Left ventricle myocardium superior (tissue), 1 donor: Measurements from ENCODE around the gene LCP2. TPM values are rescaled to one million over a fixed set of nuclear protein-coding genes. Genes with fewer than 3 reads are reported as not detected.
"Not testable (repeated sequence)": the region's sequence is repeated elsewhere in the genome, so short reads cannot be mapped to it uniquely, and the experiment has no call there.

Experiments
- ATAC-seq: fragments of 200-7000 bp; cut with Tn5 transposase; one replicate; pipeline ENCODE4 v1.9.1; 2020; ENCODE audit warnings: mild to moderate bottlenecking, moderate library complexity
- DNase-seq: peaks from one replicate; pipeline ENCODE4 v3.0.0-alpha.2; 2020
- intact Hi-C: fragments of 100-400 bp; cut with micrococcal nuclease; formaldehyde crosslinking; loops from one replicate; pipeline ENCODE4 v1.11.0; 2022
- total RNA-seq: library from RNA; stranded (reverse); fragmentation: NEBNext Ultra II Directional; extraction: Animal tissue kit (Norgen Biotek cat#: 25700); gene quantifications from one replicate; pipeline ENCODE4 v1.2.1, GENCODE V29; 2021
- donor health status: DM: no; HTN: yes; CAD: no; lungs with severe emphysema.

LCP2 gene
- total RNA-seq, 1 donor from 2014 or later, result 7.1 TPM

DNA sequence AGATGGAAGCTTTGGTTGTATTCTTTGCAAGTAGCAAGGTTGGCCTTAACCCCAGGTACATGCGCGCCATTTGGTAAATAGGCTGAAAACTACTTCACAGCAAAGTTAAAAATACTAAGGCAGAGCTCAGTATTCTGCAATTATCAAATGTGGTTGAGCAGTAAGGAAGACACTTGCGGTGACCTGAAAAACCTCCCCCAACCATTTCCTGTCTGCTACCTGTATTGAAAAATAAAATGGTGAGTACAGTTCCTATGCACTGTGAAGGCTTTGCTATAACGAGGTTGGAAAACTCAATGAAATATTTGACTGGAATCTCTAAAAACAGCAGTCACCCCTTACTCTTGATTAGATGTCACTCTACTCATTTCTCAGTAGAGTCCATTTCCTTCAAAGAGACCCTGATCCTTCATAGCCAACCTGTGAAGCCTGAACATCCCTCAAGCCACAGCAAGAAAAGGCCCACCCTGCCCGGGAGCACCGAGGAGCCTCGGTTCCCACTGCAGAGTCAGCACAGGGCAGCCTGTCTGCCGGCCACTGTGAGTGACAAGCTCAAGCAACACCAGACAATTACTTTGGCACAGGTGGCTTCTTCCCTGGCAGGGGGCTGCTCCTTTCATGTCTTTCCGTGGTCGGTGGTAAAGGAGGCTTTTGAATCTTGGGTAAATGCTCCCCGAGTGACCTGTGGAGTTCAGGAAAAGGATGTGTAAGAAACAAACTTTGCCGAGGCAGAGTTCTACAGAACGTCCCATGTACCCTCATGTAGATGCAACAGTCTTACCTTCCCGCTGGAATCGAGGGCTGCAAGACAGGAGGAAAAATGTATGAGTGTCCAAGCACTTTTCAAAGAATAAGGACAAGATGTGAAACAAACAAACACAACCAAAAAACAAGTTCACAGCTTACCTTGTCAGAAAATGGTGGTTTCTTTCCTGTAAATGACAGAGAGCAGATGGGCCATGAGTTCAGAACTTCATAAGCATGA is 35.2 kb downstream of the LCP2 start:
- no peak for DNase-seq
- intact Hi-C loops, result loop anchor here (10.0 kb wide), 1 partner anchor 82 kb away; no protein-coding TSS in a partner anchor

DNA sequence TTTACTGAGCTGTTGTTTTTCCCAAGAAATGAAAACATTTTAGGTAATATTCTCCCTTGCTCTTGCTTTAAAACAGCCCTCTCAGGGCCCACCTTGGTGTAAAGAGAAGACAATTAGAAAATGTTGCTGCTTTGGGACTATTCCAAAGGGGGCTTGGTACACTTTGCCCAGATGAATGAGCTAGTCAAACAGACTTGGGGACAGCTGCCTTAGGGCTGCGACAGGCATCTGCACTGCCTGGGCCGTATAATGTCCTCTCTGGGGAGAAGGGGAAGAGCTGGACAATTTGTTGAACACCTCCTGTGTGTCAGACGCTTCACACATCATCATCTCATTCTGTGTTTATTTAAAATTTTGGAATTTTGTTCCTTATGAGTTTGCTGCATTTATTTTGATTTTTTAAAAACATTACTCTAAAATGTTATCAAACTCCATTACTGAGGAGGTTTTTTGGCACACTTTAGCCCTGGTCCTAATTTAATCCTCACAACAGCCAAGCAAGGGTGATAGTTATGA is 36.0 kb downstream of the LCP2 start:
- ATAC-seq, result no peak
- DNase-seq, result no peak
- intact Hi-C loops, result loop anchor here (10.0 kb wide), 1 partner anchor 83 kb away; no protein-coding TSS in a partner anchor

More for the DNA sequence above, 35.2 kb downstream of the LCP2 start:
- ATAC-seq, result no peak

DNA sequence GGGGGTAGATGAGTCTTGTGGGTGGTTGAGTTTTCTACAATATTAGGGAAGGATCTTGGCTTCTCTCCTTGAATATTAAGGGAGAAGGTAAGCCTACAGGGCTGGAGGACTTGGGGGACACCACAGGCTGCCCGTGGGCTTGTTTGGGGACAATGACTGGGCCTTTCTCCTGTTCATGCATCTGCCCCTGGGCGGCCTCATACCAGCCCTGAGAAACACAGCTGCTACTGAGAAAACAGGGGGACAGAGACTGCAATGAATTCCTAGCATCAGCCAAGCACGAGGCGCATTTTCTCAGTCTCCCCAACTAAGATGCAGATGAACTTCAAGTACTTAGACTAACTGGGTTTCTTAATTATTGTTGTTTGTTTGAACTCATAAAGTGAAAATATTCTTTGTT is 40.2 kb downstream of the LCP2 start:
- no peak for DNase-seq

DNA sequence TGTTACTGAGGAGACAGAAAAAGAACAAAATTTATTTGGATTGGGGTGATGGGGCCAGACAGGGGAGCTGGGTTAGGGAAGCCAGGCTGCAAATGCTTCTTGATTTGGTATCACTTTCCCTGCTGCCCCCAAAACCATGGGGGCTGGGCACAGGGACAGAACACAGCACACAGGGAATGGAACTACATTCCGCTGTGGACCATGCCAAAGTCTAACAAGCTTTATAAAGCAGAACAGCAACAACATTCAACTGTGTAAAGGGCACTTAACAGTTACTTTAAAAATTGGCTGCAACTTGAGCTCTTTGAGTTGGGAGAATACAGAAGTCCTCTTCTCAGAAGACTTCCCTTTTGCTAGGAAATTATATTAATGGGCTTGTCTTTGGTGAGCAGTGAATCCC is 41.0 kb downstream of the LCP2 start:
- ATAC-seq (no peak), DNase-seq (no peak)
- intact Hi-C loops, result no loop called here

More for the DNA sequence above, 40.2 kb downstream of the LCP2 start:
- ATAC-seq, result no peak
- intact Hi-C loops, result no loop called here

DNA sequence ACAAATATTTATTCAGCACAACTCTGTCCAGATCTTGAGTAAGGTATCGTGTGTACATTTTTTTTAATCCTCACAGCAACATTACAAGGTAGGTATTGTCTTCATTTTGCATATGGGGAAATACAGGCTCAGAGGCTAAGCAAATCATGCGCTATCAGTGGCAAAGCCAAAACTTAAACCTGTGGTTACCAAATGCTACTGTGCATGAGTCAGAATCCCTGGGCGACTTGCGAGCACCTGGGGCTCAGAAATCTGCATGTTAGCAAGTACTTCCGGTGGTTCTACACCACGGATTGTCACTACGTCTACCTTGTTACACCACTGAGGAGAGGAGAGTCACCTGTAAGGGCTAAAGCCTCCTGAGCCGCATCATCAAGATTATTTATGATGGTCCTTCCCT is 43.5 kb downstream of the LCP2 start:
- ATAC-seq, result no peak
- intact Hi-C loops, result no loop called here
- DNase-seq, result no peak

DNA sequence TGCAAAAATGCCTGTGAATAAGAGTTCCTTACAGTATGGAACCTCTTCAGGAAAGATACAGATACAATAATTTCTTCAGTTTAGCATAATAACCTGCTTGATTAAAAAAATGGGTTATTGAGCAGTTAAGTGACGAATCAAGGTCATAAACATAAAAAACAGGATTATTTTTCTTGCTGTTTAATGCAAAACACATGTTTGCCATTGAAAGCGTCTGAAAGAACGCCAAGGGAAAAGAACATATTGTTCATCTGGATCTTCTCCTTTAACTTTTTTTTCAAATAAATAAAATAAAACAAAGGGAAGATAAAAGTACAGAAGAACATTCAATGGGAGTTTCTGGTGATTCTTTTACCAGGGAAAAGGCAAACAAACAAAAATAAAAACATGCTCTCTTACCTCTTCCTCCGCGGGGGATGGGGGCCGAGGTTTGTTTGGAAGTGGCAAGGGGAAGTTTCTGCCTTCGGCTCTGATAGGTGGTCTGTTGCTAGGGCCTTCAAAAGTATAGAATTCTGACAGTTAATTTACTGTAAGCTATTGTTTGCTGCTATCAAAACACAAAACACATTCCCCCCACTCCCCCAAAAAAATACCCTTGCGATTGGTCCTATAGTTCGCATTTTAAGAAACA is 44.7 kb downstream of the LCP2 start:
- no peak for ATAC-seq
- no peak for DNase-seq
- intact Hi-C loops, result no loop called here

DNA sequence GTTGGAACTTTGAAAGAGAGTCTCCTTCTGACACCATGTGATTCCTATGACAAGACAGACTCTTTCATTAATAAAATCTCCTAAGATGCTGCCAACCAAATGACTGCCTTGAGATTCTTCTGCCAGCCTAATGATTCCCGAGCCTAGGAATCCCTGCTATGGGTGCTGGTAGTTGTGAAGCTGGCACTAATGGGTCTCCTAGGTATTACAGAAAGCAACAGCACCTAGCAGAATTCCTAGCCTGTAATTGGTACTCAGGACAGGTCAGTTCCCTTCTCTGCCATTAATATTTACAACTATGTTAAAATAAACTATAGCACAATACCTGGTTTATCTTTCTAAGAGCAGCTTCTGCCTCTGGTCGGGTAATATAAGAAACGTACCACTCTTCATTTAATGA is 45.5 kb downstream of the LCP2 start:
- no peak for DNase-seq
- intact Hi-C loops, result no loop called here
- ATAC-seq, result no peak

DNA sequence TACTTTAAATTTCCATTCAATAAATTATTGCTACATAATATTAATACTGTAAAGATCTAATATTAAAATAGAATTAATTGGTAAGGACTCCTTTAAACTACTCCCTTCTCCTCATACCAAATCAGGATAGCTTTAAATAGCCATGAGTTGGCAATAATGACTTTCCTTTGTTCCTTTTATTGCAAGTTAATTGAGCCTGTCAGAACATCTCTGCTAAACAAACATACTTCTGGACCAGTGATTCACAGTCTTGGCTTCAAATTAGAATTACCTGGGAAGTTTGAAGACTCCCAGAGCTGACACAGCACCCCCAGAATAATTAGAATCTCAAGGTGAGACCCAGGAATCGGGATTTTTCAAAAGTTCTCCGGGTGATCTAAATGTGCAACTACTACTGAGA is 46.1 kb downstream of the LCP2 start:
- no peak for DNase-seq
- intact Hi-C loops, result no loop called here
- ATAC-seq, result no peak

DNA sequence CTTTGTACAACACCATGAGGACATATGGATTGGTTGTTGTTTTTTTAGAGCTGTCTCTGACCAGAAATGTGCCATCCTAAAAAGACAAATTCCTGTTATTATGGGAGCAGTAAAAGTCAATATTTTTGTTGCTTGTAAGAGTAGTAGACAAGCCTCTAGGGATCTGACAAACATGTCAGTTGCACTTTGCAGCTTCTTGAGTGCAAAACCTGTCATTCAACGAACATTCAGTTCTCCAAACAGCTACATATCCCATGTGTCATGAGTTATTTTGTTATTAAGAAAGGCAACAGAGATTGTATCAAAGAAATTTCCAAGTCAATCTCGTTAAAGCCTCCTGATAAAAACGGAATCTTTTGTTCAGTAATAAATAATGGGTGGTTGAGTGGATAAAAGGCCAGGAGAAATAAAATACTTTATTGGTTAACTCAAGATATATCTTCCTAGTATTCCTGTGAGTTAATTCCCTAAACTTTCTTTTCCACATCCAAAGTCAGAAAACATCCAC is 46.7 kb downstream of the LCP2 start:
- intact Hi-C loops, result no loop called here
- no peak for DNase-seq
- no peak for ATAC-seq

DNA sequence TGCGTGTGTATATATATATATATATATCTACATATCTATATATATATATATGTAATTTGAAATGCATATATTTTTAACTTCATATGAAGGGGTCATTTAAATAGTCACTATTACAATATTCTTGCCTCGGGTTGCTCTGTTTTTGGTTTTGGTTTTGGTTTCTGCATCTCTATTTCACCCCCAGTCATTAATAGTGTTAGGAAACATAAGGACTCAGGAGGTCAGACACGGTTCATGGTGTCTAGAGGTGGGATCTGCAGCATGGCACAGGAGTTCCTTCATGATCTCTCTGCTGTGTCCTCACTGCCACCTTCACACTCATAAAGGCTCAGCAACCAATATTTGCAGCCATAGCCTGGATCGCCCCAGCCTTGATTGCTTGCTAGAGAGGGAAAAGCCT is 48.2 kb downstream of the LCP2 start:
- ATAC-seq (no peak), DNase-seq (no peak)
- intact Hi-C loops, result no loop called here

DNA sequence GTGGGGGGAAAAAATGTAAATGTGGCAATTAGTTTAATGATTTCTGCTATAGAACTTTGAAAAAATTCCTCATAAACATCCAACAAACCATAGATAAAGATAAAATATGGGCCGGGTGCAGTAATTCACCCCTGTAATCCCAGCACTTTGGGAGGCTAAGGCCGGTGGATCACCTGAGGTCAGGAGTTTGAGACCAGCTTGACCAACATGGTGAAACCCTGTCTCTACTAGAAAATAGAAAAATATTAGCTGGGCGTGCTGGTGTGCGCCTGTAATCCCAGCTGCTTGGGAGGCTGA is 48.7 kb downstream of the LCP2 start:
- DNase-seq, intact Hi-C loops, ATAC-seq: not testable (repeated sequence)

DNA sequence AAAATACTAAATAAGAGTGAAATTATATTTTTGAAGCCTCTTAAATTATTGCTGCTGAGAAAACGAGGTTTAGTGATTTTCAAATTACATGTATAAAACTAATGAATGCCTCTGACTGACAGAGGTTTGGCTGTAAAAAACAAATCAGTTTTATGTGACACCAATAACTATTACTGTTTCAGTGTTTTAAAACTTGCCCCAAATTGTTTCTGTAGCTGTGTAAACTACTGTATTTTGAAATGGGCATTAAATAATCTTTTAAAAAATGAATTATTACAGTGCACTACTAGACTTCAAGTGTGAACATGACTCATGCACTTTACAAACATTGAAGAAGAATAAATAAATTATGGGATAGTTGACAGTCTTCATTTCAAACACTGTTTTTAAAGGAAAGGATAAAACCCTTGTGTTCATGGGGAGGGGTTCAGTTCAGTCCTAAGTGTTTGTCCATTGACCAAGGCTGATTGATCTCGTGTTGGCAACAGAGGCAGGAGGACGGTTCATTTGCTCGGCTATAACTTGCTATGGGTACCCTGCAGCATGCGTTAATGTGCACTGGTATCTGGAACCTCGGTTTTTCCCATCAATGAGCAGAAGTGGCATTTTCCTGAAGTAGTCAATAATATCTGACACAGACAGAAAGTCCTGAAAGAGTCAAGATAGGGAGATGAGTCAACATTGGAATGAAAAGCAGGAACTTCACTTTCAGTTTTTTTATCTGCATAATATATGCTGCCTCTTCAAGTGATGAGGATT is 49.2 kb downstream of the LCP2 start:
- intact Hi-C loops, result no loop called here
- ATAC-seq (no peak), DNase-seq (no peak)

DNA sequence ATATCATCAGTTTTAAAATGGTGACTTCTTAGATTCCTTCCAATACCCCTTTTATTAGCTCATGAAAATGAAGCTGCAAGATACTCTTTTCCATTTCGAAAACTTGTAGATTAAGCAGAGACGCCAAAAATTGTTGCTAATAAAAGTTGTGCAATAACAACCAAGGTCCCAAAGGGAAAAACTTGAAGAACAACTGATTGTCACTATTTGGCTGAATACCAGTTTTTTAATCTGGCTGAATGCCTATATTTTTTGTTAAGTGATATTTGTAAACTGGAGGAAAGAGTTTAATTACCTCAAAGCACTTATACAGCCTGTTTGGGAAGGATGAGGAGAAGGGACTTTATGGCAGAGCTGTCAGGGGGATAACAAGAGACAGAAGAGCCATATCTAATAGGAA is 50.2 kb downstream of the LCP2 start:
- intact Hi-C loops, result no loop called here
- ATAC-seq (peak; percentile 60), DNase-seq (no peak)

DNA sequence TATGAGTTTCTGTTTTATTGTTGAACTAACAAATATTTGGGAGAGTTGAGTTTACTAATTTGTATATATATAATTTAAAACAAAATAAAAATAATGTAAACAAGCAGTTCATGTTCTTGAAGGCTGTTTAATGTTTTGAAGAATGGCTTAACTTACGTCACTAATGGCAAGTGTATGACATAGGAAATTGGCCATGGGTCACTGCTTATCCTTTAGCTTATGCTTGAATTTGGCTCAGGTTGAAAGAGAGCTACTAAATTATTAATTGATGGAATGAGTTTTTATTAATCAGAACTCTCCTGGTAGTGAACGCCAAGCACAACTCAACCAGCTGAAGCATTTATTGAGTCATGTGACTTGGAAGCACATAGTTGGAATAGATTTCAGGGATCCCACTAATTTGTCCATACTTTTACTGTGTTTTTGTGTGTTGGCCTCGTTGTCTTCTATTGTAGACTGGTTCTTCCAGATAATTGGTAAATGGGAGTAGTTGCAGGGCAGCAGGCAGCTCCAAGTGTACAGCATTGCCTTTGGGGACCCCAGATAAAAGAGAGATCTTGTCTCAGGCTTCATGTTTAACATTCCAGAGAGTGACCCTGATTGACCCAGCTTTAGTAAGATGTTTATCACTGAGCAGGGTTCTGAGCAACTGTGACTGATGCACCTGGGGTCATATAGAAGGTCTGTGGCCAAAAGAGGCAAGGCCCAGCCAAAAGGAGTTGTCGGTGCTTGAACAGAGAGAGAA is 51.3 kb downstream of the LCP2 start:
- DNase-seq (no peak), ATAC-seq (no peak)
- intact Hi-C loops, result no loop called here

DNA sequence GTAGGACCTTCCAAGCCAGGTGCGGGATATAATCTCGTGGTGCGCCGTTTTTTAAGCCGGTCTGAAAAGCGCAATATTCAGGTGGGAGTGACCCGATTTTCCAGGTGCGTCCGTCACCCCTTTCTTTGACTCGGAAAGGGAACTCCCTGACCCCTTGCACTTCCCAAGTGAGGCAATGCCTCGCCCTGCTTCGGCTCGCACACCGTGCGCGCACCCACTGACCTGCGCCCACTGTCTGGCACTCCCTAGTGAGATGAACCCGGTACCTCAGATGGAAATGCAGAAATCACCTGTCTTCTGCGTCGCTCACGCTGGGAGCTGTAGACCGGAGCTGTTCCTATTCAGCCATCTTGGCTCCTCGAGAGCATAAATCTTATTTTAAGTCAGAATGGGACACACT is 52.1 kb downstream of the LCP2 start:
- ATAC-seq, DNase-seq, intact Hi-C loops: not testable (repeated sequence)

DNA sequence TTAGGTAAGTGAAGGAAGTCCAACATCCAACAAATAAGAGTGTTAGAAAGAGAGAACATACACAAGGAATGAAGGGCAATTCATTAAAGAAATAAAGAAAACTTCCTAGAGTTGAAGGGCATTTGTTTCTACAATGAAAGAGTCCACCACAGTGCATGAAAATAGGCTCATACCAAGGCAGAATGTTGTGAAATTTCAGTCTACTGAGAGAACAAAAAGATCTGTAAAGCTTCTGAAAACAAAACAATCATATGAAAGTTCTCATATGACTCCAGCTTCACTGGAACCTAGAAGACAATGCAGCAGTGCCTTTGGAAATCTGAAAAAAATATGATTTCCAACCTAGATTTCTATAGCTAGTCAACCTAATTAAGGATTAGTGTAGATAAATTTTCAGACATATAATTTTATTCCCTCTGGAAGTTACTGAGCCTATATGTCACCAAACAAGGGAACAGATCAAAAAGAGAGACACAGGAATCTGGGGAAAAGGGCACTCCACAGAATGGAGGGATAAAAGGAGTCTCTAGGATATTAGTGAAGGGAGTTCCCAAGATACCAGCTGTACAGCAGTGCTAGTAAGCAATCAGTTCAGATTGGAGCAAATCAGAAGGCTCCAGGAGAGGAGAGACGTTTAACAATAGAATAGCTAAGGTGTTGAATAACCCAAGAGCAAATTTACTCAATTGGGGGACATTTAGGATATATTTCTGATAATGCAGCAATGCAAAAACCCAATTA is 59.0 kb downstream of the LCP2 start:
- intact Hi-C loops, result no loop called here
- DNase-seq, result no peak
- peak; percentile 48 for ATAC-seq

DNA sequence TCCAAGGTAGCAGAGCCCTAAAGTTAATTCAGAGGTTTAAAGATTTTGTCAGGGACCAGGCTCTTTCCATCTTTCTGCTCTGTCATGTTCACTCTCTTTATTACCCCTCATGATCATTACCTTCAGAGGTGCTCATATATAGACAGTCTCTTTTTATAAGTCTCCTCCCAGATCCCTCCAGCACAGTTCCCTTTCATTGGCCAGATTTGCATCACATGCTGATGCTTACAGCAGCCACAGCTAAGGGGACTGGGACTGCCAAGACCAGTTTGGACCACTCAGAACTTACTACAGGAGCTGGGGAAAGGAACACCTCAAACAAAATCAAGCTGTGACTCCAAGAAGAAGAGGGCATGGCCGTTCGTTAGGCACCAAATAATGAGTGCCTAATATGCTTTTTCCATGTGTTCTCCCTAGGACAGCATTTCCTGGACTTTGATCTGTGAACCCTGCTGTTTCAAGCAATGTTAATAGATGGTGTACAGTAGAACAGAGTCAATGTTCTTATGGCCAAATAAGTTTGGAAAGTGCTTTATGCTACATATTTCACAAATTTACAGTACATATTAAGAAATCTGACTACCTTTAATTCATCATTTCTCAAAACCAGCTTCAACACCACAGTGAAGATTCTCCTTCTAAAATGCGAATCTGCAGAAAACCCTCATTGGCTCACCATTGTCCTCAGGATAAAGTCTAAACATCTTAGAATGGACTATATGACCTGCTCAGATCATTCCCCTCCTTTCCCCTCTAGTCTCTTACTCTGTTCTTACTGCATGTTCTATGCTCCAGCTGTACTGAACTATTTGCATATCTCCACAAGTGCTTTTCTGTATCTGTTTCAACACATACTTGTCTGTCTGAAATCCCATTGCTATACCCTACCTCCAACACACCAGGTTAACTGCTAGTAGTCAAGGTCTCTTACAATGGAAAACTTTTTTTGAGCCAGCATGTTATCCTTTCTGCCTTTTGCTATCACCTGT is 61.4 kb downstream of the LCP2 start:
- no peak for DNase-seq
- intact Hi-C loops, result no loop called here
- ATAC-seq, result no peak
